Tongue (tissue), 2 donors: ENCODE measurements around the gene AUP1. TPM values are rescaled to one million over a fixed set of nuclear protein-coding genes. Genes with fewer than 3 reads are reported as not detected.
"Not testable (repeated sequence)": the region's sequence is repeated elsewhere in the genome, so short reads cannot be mapped to it uniquely, and the experiment has no call there.

Source experiments
- DNase-seq: peaks from one replicate; pipeline ENCODE4 v3.0.0-alpha.2; 2015
- total RNA-seq: library from RNA; depleted of rRNA; stranded (reverse); fragments of >200 nt; gene quantifications from one replicate; pipeline ENCODE4 v1.2.3, GENCODE V29; 2014

The AUP1 gene
- total RNA-seq, 1 donor from 2014 or later, result 60.9 TPM

DNA sequence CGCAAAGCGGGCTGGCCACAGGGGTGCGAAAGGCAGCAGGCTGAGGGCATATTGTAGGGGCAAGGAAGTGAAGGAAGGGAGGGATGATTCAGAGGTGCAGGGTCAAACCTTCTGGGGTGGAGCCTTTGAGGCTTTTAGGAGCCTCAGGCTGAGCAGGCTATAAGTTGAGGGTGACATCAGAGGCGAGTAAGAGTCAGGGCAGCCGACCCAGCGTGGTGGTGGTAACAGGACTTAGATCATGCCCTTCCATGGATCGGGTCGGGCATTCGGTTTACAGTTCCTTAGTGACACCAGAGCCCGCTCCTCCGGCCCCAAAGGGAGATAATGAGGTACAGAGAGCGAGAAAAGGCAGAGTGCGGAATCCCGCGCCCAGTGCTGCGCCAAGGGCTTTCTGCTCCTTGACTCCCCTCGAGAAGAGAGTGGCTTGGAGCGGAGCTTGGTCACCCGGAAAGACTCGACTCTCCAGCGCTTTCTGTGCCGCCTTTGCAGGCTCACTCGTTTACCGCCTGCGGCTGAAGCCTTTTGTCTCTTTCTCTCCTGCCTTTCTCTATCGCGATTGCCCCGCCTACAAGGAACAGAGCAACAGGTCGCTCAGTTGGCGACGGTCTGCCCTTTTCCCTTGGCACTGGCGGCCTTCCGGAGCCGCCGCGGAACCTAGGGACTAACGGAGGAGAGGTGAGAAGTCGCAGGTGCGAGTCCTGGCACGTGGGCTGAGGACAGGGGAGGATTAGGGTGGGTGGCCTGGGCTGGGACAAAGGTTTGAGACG, 30.8 kb downstream of the AUP1 start:
- no peak for DNase-seq

DNA sequence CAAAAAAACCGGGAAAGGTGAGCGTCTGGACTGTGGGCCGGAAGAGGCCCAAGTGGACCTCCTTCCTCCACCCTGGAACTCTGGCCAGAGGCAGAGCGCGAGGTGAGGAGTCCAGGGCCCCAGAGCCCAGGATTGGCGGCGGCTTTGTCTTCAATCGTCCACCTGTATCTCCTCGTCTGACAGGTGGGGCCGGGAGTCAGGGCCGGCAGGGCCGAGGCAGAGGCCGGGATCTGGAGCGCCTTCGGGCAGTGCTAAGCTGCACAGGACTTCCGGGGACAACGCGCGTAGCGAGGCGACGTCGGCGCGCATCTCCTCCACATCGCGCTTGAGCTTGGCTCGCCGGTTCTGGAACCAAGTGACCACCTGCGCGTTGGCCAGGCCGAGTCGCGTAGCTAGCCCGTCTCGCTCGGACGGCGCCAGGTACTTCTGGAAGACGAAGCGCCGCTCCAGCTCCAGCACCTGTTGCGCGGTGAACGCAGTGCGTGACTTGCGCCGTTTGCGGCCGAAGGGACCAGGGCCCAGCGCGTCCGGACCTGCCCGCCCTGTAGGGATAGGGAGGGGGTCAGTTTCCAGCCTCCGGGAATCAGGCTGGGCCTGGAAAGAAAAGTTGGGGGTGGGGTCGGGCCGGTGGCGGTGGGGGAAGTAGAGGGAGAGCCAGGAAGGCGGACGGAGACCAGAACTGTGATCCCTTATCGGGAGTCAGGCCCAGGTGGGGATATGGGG, 31.6 kb downstream of the AUP1 start:
- no peak for DNase-seq

DNA sequence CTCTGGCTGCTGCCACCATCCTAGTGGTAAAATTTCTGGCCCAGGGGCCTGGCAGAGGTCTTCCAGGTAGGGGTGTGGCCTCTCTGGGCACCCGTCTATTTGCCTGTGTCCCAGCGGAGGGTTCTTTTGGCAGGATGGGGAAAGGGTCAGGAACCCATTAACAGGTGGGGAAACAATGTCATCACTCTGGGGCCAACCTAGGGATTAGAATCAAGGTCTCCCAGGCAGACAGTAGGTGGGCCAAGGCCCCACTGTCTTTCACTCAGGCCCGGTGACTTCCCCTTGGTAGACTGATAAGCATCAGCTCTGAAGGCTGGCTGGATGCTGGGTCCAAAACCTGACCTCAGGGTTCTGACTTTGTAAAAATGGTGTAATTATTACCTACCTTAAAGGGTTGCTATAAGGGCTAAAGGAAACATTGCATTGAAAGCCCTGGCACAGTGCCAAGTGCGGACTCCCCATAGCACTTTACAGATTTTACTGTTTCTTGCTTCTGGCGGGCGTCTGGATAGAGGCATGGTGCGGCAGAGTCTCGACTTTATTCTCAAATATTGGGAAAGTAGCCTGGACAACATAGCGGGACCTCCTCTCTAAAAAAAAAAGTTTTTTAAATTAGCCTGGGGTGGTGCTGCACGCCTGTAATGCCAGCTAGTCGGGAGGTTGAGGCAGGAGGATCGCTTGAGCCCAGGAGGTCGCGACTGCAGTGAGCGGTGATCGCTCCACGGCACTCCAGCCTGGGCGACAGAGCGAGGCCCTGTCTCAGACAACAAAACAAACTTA, 32.3 kb downstream of the AUP1 start:
- DNase-seq, result no peak

DNA sequence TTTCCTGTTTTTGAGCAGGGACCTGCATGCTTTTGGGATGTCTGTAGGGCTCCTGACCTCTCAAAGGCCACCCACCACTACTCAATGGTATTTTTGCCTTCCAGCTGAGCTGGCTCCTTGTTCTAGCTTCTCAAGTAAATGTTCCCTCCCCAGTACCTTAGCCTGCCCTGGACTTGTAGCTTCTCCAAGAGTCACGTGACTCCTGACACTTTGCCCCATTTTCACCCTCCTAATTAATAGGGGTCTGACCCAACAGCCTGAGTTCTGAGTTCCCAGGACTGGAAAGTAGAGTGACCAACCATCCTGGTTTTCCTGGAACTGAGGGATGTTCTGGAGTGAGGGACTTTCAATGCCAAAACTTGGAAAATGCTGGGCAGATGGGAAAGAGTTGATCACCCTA, 34.1 kb downstream of the AUP1 start:
- DNase-seq, result no peak

DNA sequence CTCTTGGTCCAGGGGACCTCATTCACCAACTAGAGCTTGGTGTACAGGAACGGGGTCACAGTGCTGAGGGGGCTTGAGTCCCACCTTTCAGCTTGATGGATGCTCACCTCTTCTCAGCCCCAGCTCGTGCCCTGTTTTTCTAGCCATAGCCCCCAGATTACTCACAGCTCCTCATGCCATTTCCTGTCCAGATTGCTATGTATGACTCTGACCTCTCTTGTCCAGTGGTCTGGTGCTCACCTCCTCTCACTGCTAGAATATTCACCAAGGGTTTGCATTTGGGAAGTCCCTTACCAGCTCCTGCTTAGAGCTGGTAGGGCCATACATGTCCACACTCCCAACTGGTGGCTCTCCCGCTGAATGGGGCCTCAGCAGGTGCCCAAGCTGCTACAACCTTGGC, 36.0 kb downstream of the AUP1 start:
- no peak for DNase-seq

DNA sequence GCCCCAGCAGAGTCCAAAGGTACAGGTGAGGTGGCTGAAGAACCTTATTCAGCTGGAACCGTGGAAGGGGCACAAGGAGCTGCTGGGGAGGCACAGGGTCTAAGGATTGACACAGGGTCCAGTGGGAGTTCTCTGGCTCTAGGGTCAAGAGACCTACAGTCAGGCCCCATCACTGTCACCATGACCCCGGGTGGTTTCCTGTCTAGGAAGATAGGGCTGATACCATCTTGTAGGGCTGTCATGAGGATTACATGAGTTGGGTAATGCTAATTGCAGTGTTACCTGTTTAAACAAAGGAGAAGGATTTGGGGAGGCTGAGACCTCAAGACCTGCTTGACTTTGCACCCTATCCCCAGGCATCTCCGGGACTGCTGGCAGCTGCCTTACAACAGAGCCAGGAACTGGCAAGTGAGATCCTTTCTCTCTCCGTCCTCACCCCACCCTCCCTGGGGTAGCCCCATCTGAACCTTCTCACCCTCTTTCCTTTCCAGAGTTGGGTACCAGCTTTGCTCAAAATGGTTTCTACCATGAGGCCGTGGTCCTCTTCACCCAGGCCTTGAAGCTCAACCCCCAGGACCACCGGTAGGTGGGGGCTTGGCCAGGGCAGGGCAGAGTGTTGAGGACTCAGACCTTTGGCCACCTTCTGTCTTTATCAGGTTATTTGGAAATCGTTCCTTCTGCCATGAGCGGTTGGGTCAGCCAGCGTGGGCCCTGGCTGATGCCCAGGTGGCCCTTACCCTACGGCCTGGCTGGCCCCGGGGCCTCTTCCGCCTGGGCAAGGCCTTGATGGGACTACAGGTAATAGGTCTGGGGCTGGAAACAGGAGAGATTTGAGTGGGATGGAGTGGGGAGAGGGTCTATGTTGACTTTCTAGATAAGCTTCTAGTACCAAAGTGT, 37.6 kb downstream of the AUP1 start:
- DNase-seq, result no peak

DNA sequence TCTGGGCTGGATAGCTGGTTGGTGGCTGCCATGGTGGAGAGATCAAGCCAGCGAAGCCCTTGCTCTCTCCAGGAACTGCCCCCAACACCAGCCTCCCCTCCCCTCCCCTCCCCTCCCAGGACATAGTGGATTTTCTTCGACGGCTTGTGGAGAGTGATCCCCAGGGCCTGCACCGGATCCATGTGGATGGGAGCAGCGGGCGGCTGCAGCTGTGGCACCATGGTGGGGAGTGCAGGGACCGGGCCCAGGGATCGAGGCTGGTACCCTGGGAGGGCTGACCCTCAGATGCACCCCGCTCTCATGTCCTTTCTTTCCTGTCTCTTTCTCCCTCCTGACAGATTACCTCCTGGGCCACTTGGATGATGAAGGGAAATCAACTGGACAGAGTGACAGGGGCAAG, 39.6 kb downstream of the AUP1 start:
- no peak for DNase-seq

DNA sequence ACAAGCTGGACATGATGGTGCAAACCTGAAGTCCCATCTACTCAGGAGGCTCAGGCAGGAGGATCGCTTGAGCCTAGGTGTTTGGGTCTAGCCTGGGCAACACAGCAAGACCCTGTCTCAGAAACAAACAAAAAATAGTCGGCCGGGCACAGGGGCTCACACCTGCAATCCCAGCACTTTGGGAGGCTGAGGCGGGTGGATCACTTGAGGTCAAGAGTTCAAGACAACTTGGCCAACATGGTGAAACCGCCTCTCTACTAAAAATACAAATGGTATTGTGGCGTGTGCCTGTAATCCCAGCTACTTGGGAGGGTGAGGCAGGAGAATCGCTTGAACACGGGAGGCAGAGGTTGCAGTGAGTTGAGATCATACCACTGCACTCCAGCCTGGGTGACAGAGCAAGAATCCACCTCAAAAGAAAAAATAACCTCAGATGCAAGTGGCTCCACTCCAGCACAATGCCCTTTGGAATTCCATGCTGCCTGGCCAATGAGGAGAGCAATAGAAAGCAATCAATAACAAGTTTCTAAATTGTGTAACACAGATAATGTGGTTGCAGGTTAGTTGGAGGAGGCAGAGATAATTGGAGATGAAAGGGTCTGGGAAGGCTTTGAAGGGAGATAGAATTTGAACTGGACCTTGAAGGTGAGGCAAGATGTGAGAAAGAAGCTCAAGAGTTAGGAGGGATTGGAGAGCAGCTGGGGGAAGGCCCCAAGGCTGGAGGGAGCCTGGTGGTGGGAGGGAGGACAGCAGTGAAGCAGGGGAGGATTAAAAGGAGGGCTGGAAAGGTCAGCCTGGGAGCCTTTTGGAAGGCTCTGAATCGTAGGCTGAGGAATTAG, 40.6 kb downstream of the AUP1 start:
- no peak for DNase-seq

DNA sequence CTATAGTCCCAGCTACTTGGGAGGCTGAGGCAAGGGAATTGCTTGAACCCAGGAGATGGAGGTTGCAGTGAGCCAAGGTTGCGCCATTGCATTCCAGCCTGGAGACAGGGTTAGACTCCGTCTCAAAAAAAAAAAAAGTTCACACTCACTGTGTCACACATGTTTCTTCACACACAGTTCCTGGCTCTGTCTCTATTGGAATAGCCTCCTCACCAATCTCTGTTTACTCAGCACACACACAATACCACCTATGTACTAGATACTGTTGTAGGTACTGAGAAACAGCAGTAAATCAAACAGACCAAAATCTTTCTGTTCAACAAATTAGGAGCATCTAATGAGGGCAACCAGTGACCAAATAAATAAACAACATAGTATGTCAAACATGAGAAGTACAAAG, 43.4 kb downstream of the AUP1 start:
- DNase-seq, result no peak

DNA sequence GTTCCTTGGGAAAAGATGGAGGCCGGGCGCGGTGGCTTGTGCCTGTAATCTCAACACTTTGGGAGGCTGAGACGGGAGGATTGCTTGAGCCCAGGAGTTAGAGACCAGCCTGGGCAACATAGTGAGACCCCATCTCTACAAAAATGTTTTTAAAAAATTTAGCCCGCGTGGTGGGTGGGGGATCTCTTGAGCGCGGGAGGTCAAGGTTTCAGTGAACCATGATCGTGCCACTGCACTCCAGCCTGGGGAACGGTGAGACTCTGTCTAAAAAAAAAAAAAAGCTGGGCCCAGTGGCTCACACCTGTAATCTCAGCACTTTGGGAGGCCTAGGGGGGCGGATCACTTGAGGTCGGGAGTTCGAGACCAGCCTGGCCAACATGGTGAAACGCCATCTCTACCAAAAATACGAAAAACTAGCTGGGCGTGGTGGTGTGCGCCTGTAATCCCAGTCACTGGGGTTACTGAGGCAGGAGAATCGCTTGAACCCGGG, 45.8 kb downstream of the AUP1 start:
- DNase-seq, result not testable (repeated sequence)

DNA sequence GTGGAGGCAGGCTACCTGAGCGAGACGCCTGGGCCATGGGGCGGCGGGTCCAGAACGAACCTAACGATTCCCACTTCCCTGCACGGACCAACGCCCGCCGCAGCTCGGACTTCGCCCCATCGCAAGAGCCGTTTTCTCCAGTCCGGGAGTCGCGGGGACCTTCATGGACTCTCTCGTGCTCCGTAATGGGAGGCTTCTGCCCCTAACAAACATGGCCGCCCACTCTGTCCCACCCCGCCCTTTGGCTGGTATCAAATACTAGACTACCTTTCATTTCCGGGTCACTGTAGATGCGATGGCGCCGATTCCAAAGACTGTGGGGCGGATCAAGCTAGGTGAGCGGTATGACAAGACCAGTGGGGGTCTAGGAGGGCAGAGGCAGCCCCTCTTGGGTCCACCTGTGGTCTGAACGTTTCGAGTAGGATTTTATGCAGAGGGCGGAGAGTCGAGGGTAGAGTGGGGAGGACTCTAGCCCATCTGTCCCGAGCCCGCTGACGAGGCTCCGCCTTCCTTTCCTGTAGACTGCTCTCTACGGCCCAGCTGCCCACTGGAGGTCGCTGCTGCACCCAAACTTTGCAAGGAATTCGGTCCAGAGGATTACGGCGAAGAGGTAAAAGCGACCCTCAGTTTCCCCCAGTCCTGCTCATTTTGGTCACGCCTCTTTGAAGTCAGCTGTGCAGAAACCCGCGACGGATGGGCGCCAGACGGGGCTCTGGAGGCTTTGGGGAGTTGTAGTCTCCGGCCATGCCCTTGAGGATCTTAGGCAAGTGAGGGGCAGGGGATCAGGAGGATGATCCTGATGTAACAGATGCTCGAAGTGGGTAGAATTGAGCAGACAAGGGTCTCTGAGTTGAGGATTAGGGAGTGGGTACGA, 46.5 kb downstream of the AUP1 start, which contains the start of the genes CCDC142 and TTC31:
Gene CCDC142, minus strand, starts transcription at position 198 of the 874 bp plus-strand sequence. Its CDS starts 161 bp downstream, at position 37.
Gene TTC31, plus strand, starts transcription at position 281 of the 874 bp plus-strand sequence. Its CDS starts 15 bp downstream, at position 296.
- peak; percentile 98 for DNase-seq

DNA sequence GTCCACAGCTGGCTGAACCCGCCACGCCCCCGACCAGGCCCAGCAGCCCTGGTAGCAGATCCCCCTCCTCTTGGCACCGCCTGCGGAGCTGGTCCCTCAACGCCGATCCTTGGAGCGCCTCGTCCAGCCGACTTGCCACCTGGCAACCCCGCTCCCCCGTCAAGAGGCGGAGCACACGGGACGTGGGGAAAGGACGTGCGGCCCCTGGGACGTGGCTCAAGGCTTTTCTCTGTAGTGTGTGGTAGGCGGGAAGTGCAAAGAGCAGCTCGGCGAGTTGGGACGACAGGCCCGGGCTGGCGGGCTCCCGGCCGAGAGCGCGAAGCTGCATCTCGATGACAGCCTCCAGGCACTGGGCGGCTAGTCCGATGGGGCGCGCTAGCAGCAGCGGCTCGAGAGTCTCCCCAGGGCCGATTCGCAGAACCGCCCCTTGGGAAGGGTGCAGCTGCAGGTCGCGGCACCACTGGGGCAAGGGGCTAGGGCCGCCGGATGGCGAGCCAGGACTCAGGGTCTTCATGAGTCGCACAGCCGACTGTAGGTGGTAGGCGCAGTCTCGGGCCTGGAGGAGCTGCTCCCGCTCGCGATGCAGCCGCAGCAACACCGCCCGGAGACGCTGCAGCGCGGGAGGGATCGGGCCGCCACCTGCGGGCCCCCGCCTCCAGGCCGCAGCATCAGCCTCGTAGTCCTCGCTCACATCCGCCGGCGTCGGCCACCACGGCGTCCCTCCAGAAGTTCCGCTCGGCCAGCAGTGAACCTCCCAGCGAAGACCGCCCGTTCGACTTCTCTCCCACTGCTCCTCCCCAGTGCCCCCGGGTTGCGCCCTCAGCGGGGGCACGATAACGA, 47.3 kb downstream of the AUP1 start:
- no peak for DNase-seq

DNA sequence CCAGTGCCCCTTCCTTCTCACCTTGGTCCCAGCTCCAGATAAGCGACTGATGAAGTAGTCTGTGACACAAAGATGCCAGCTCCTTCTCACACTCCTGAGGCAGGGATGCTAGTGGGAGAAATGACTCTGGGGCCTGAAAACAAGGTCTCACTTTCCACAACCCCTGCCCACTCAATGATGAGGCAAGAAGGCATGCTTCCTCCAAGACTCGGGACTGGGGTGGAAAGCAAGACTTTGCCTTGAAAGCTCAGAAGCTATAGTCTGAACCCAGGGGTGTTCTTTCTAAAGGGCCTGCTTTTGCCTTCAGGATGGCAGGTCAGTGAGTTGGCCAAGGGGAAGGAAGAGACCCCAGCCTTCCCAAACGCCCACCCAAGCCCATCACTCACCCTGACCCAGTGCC, 48.1 kb downstream of the AUP1 start:
- no peak for DNase-seq

Other genes with a start within 250 kb of the AUP1 start
- gene SLC4A5, start 186.3 kb downstream of the AUP1 start, total RNA-seq, result 2.6 TPM
- 103 TPM for gene DCTN1, start 149.4 kb downstream of the AUP1 start, total RNA-seq
- gene C2orf81, start 108.1 kb downstream of the AUP1 start, total RNA-seq, result 1.0 TPM
- 11.2 TPM for gene WDR54, start 108.0 kb downstream of the AUP1 start, total RNA-seq
- 42.1 TPM for gene RTKN, start 87.8 kb downstream of the AUP1 start, total RNA-seq
- gene INO80B, start 74.6 kb downstream of the AUP1 start, total RNA-seq, result 26.0 TPM
- 41.5 TPM for gene WBP1, start 71.3 kb downstream of the AUP1 start, total RNA-seq
- 40.4 TPM for gene MOGS, start 64.3 kb downstream of the AUP1 start, total RNA-seq
- 19.9 TPM for gene MRPL53, start 57.0 kb downstream of the AUP1 start, total RNA-seq
- 18.0 TPM for gene CCDC142, start 46.7 kb downstream of the AUP1 start, total RNA-seq
- 13.3 TPM for gene TTC31, start 46.6 kb downstream of the AUP1 start, total RNA-seq
- not detected for gene LBX2, start 30.1 kb downstream of the AUP1 start, total RNA-seq
- 8.7 TPM for gene PCGF1, start 22.0 kb downstream of the AUP1 start, total RNA-seq
- not detected for gene TLX2, start 15.3 kb downstream of the AUP1 start, total RNA-seq
- gene DQX1, start 3.5 kb downstream of the AUP1 start, total RNA-seq, result 2.5 TPM
- gene HTRA2, start 227 bp upstream of the AUP1 start, total RNA-seq, result 30.2 TPM
- gene LOXL3, start 24.2 kb upstream of the AUP1 start, total RNA-seq, result 11.2 TPM
- gene DOK1, start 25.0 kb upstream of the AUP1 start, total RNA-seq, result 8.4 TPM
- 4.6 TPM for gene M1AP, start 118.6 kb upstream of the AUP1 start, total RNA-seq
- gene SEMA4F, start 124.5 kb upstream of the AUP1 start, total RNA-seq, result 3.3 TPM